ENCODE results near the gene LHPP.

The LHPP gene

GRCh38 chr10:124650263-124650662, 188.6 kb downstream of the LHPP start:
- in situ Hi-C loops (cut with MboI; ENCODE audit: low sequenced_read_pairs): no loop called here

- in situ Hi-C loops (cut with MboI; ENCODE audit: low sequenced_read_pairs): no loop called here
These were observed 189.3 kb downstream of the LHPP start for GRCh38 chr10:124650820-124651401.

- in situ Hi-C loops (cut with MboI; ENCODE audit: low sequenced_read_pairs): no loop called here
These were observed 189.8 kb downstream of the LHPP start for GRCh38 chr10:124651402-124651891.

- in situ Hi-C loops (cut with MboI; ENCODE audit: low sequenced_read_pairs): no loop called here
These were observed 190.6 kb downstream of the LHPP start for GRCh38 chr10:124652200-124652599.

GRCh38 chr10:124652701-124653100, 191.1 kb downstream of the LHPP start:
- in situ Hi-C loops (cut with MboI; ENCODE audit: low sequenced_read_pairs): no loop called here

GRCh38 chr10:124653311-124653710, 191.7 kb downstream of the LHPP start:
- in situ Hi-C loops (cut with MboI; ENCODE audit: low sequenced_read_pairs): no loop called here

GRCh38 chr10:124653811-124654651, 192.4 kb downstream of the LHPP start:
- in situ Hi-C loops (cut with MboI; ENCODE audit: low sequenced_read_pairs): no loop called here

GRCh38 chr10:124654686-124655085, 193.1 kb downstream of the LHPP start:
- in situ Hi-C loops (cut with MboI; ENCODE audit: low sequenced_read_pairs): no loop called here

GRCh38 chr10:124655191-124656112, 193.8 kb downstream of the LHPP start:
- in situ Hi-C loops (cut with MboI; ENCODE audit: low sequenced_read_pairs): no loop called here

- in situ Hi-C loops (cut with MboI; ENCODE audit: low sequenced_read_pairs): no loop called here
These were observed 194.5 kb downstream of the LHPP start for GRCh38 chr10:124656113-124656490.

- in situ Hi-C loops (cut with MboI; ENCODE audit: low sequenced_read_pairs): no loop called here
These were observed 194.9 kb downstream of the LHPP start for GRCh38 chr10:124656541-124656940.

- in situ Hi-C loops (cut with MboI; ENCODE audit: low sequenced_read_pairs): no loop called here
These were observed 196.2 kb downstream of the LHPP start for GRCh38 chr10:124657806-124658205.

- in situ Hi-C loops (cut with MboI; ENCODE audit: low sequenced_read_pairs): no loop called here
These were observed 197.1 kb downstream of the LHPP start for GRCh38 chr10:124658591-124659242.

GRCh38 chr10:124659380-124659779, 197.8 kb downstream of the LHPP start:
- in situ Hi-C loops (cut with MboI; ENCODE audit: low sequenced_read_pairs): no loop called here

GRCh38 chr10:124660404-124661125, 198.9 kb downstream of the LHPP start:
- in situ Hi-C loops (cut with MboI; ENCODE audit: low sequenced_read_pairs): no loop called here

- in situ Hi-C loops (cut with MboI; ENCODE audit: low sequenced_read_pairs): no loop called here
These were observed 200.1 kb downstream of the LHPP start for GRCh38 chr10:124661660-124662180.

- in situ Hi-C loops (cut with MboI; ENCODE audit: low sequenced_read_pairs): no loop called here
These were observed 201.6 kb downstream of the LHPP start for GRCh38 chr10:124663228-124663627.

All from HL-60/S4 treated with retinoic acid at 250 ng/mL for 4 days and 3 days (cell line).